ENCODE results near the gene KRTAP4-4. TPM values are rescaled to one million over a fixed set of nuclear protein-coding genes. Genes with fewer than 3 reads are reported as not detected.

KRTAP4-4 gene
- total and polyA plus RNA-seq, 2 of the 8 experiments (the other 6 are each of a cell fraction or from before 2014, with no cell fraction given): not detected

- Histone ChIP-seq H3K27me3 (replicated peaks in 1 of 4; ENCODE audit: control insufficient read depth in 3 of 4, extremely low read depth in 1 of 4, insufficient read depth in 3 of 4, low read length in 3 of 4) (no peaks in the 10 kb centered on the region), H3K23me2 (ENCODE audit: low read depth, low read length) (no peaks in the 10 kb centered on the region; the same call in 1 of the 2 replicates), H2BK120ac (replicated peaks; ENCODE audit: low read depth, low read length) (no peak overlapping the region), H3K23ac (ENCODE audit: insufficient read length) (no peak overlapping the region), H2AFZ (ENCODE audit: low read length) (no peak overlapping the region), H3K9ac (replicated peaks in 1 of 4; ENCODE audit: extremely low read depth in 1 of 4, low read depth in 3 of 4, low read length in 3 of 4) (no peak overlapping the region), H4K5ac (ENCODE audit: insufficient read length, low read depth, low read length) (no peak overlapping the region), H3K79me1 (ENCODE audit: low read depth, low read length) (no peaks in the 10 kb centered on the region), H4K91ac (replicated peaks; ENCODE audit: insufficient read length, low read length) (no peak overlapping the region), H3K4ac (replicated peaks; ENCODE audit: insufficient read length, low read depth, low read length) (no peak overlapping the region), H2BK20ac (ENCODE audit: low read length) (no peak overlapping the region), H2BK15ac (ENCODE audit: low read length) (no peak overlapping the region), H3K4me2 (ENCODE audit: insufficient read depth in 1 of 2, low read depth in 2 of 2, low read length in 2 of 2) (no peak overlapping the region), H4K8ac (ENCODE audit: extremely low read depth, insufficient read depth, low read length) (no peak overlapping the region), H3K9me3 (ENCODE audit: insufficient read depth in 2 of 2, low read depth in 1 of 2, low read length in 1 of 2) (peaks cover 6 to 11% of the 10 kb centered on the region in 2 experiments; a peak in 2 of 4 replicates), H2BK12ac (ENCODE audit: low read depth, low read length) (no peak overlapping the region), H2BK5ac (ENCODE audit: low read depth, low read length) (no peak overlapping the region), H3K36me3 (ENCODE audit: control insufficient read depth in 2 of 4, insufficient read depth in 4 of 4, low read length in 3 of 4) (no peaks in the 10 kb centered on the region; a peak in 1 of 8 replicates), H3K27ac (ENCODE audit: low read depth, low read length) (no peak overlapping the region), H2AK5ac (ENCODE audit: low read depth, low read length) (no peak overlapping the region), H3K14ac (ENCODE audit: insufficient read length) (no peak overlapping the region), H3K4me1 (replicated peaks in 1 of 4; ENCODE audit: control insufficient read depth in 3 of 4, insufficient read depth in 4 of 4, low read length in 3 of 4) (no peaks in the 10 kb centered on the region), H3K18ac (ENCODE audit: extremely low read depth, low read length) (no peak overlapping the region), H3K56ac (replicated peaks; ENCODE audit: insufficient read length, low read depth, low read length) (no peak overlapping the region), H4K20me1 (replicated peaks in 1 of 2; ENCODE audit: control insufficient read depth in 1 of 2, insufficient read depth in 2 of 2, low read length in 2 of 2) (no peaks in the 10 kb centered on the region), H3K4me3 (ENCODE audit: extremely low read depth in 1 of 4, insufficient read depth in 2 of 4, low read depth in 3 of 4, low read length in 4 of 4) (no peak overlapping the region), H3K79me2 (ENCODE audit: control insufficient read depth in 1 of 2, insufficient read depth in 2 of 2, low read length in 2 of 2) (no peaks in the 10 kb centered on the region)
- no peak for FAIRE-seq
- ChIA-PET POLR2A (ENCODE audit: partially characterized antibody) (no interaction called here), CTCF (ENCODE audit: partially characterized antibody) (no interaction called here)
- 90% methylated on average over 4 of the region's 4 CpGs; no CpG with 5 or more reads in 1 of the 2 experiments for WGBS, 2 experiments (ENCODE audit: extremely low coverage in 1 of 2, insufficient coverage in 1 of 2, insufficient read length in 1 of 2, insufficient replicate concordance in 2 of 2, low coverage in 1 of 2, low lambda C conversion rate in 2 of 2, missing lambda C conversion rate in 1 of 2)
- no peak for DNase-seq (ENCODE audit: low read depth in 1 of 2, low spot score in 2 of 2)
- TF ChIP-seq POLR2A (IDR thresholded peaks at IDR 0.05; ENCODE audit: control extremely low read depth in 1 of 2, low read depth in 2 of 2, low read length in 2 of 2): no peak
- no peak for TF ChIP-seq SP1 (IDR thresholded peaks at IDR 0.05; ENCODE audit: low read depth, low read length)
- no peak for TF ChIP-seq EGR1 (IDR thresholded peaks at IDR 0.05; ENCODE audit: borderline replicate concordance, low read depth, low read length)
- TF ChIP-seq CHD1 (IDR thresholded peaks at IDR 0.05; ENCODE audit: low read depth, low read length): no peak
- TF ChIP-seq CBX8 (IDR thresholded peaks at IDR 0.05; ENCODE audit: borderline replicate concordance, low read depth, low read length): no peak
- TF ChIP-seq PHF8 (conservative IDR thresholded peaks at IDR 0.05; ENCODE audit: low read depth, low read length): no peak
- TF ChIP-seq SIRT6 (IDR thresholded peaks at IDR 0.05; ENCODE audit: low read length): no peak
- TF ChIP-seq JUND (IDR thresholded peaks at IDR 0.05; ENCODE audit: low read length): no peak
- no peak for TF ChIP-seq BACH1 (IDR thresholded peaks at IDR 0.05; ENCODE audit: low read length)
- no peak for TF ChIP-seq KDM1A (IDR thresholded peaks at IDR 0.05; ENCODE audit: borderline replicate concordance, low read length)
- no peak for TF ChIP-seq EZH2 (IDR thresholded peaks at IDR 0.05; ENCODE audit: low read depth, low read length, severe bottlenecking)
- no peak for TF ChIP-seq FOSL1 (IDR thresholded peaks at IDR 0.05; ENCODE audit: insufficient read depth, low read depth, low read length)
Measured at GRCh38 chr17:41118721-41119120, 41.8 kb downstream of the KRTAP4-4 start.

Data from H1 (cell line).